ENCODE measurements around the gene VRK3. TPM values are rescaled to one million over a fixed set of nuclear protein-coding genes. Genes with fewer than 3 reads are reported as not detected.

Gene VRK3
- total and polyA plus RNA-seq, 4 donors: 16.2 to 23.6 (median 20.3) TPM

- TF ChIP-seq, protein P1, sequence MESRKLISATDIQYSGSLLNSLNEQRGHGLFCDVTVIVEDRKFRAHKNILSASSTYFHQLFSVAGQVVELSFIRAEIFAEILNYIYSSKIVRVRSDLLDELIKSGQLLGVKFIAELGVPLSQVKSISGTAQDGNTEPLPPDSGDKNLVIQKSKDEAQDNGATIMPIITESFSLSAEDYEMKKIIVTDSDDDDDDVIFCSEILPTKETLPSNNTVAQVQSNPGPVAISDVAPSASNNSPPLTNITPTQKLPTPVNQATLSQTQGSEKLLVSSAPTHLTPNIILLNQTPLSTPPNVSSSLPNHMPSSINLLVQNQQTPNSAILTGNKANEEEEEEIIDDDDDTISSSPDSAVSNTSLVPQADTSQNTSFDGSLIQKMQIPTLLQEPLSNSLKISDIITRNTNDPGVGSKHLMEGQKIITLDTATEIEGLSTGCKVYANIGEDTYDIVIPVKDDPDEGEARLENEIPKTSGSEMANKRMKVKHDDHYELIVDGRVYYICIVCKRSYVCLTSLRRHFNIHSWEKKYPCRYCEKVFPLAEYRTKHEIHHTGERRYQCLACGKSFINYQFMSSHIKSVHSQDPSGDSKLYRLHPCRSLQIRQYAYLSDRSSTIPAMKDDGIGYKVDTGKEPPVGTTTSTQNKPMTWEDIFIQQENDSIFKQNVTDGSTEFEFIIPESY (IDR thresholded peaks at IDR 0.05): no peak
- peak; percentile 99 for TF ChIP-seq TAF1 (conservative IDR thresholded peaks at IDR 0.05)
- TF ChIP-seq, protein P2, sequence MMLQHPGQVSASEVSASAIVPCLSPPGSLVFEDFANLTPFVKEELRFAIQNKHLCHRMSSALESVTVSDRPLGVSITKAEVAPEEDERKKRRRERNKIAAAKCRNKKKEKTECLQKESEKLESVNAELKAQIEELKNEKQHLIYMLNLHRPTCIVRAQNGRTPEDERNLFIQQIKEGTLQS (IDR thresholded peaks at IDR 0.05): peak; percentile 43
- peak; percentile 80 for TF ChIP-seq SP1 (IDR thresholded peaks at IDR 0.05)
- TF ChIP-seq EGR1 (IDR thresholded peaks at IDR 0.05; ENCODE audit: low read depth in 2 of 2): peak in 1 of 2 donors; percentile 52
- TF ChIP-seq HNF4A (conservative IDR thresholded peaks at IDR 0.05): peak in 1 of 2 donors; percentile 10
- peak; percentile 2 for TF ChIP-seq FOXA2 (IDR thresholded peaks at IDR 0.05)
- TF ChIP-seq HNF4G (IDR thresholded peaks at IDR 0.05): no peak
- TF ChIP-seq NR2F2 (IDR thresholded peaks at IDR 0.05): no peak
- TF ChIP-seq RXRA (IDR thresholded peaks at IDR 0.05): peak in 1 of 2 donors; percentile 57
These were observed 96.0 kb downstream of the VRK3 start, which contains the start of the genes ATF5 and NUP62 (continued) for GRCh38 chr19:49929121-49929610.

GRCh38 chr19:49927526-49928264 lies 97.5 kb downstream of the VRK3 start:
- no peak for TF ChIP-seq CTCF (IDR thresholded peaks at IDR 0.05; ENCODE audit: low read depth, low read length, missing input control)
- no peak for TF ChIP-seq FOXA1 (IDR thresholded peaks at IDR 0.05)
- TF ChIP-seq, protein P1 (IDR thresholded peaks at IDR 0.05): no peak
- TF ChIP-seq TAF1 (conservative IDR thresholded peaks at IDR 0.05): no peak
- TF ChIP-seq JUND (IDR thresholded peaks at IDR 0.05): no peak
- no peak for TF ChIP-seq FOXA2 (IDR thresholded peaks at IDR 0.05)
- no peak for TF ChIP-seq HNF4G (IDR thresholded peaks at IDR 0.05)
- TF ChIP-seq MAX (IDR thresholded peaks at IDR 0.05): no peak
- no peak for TF ChIP-seq GABPA (IDR thresholded peaks at IDR 0.05 in 1 of 2, conservative IDR thresholded peaks at IDR 0.05 in 1 of 2)
- no peak for TF ChIP-seq RXRA (IDR thresholded peaks at IDR 0.05)
- TF ChIP-seq YY1 (IDR thresholded peaks at IDR 0.05): no peak
- TF ChIP-seq RAD21 (IDR thresholded peaks at IDR 0.05): no peak
- no peak for TF ChIP-seq HNF4A (conservative IDR thresholded peaks at IDR 0.05)
- TF ChIP-seq, protein P2 (IDR thresholded peaks at IDR 0.05): no peak
- no peak for TF ChIP-seq EGR1 (IDR thresholded peaks at IDR 0.05; ENCODE audit: low read depth in 2 of 2)
- no peak for TF ChIP-seq SP1 (IDR thresholded peaks at IDR 0.05)
- Histone ChIP-seq H3K36me3 (ENCODE audit: control insufficient read depth in 4 of 4, insufficient read depth in 3 of 4, low read depth in 1 of 4, low read length in 3 of 4) (peaks cover under 1 to 14% (median 6%) of the 10 kb centered on the region in 4 donors), H3K4me3 (ENCODE audit: low read depth in 1 of 3, low read length in 3 of 3) (no peak overlapping the region)

More at GRCh38 chr19:49927526-49928264, 97.5 kb downstream of the VRK3 start:
- H3K9ac ChIP-seq (ENCODE audit: low read depth in 1 of 2, low read length in 2 of 2): no peak overlapping the region
- DNase-seq (ENCODE audit: low spot score): no peak
- H3K27me3 ChIP-seq (ENCODE audit: control insufficient read depth in 4 of 4, insufficient read depth in 4 of 4, low read length in 3 of 4): no peaks in the 10 kb centered on the region
- WGBS: 82% methylated on average over 14 of the region's 14 CpGs
- no peaks in the 10 kb centered on the region for H3K9me3 ChIP-seq (ENCODE audit: control insufficient read depth in 4 of 4, low read length in 3 of 4)
- peaks cover 7 to 48% (median 26%) of the 10 kb centered on the region in 4 donors for H3K4me1 ChIP-seq (ENCODE audit: control insufficient read depth in 4 of 4, insufficient read depth in 4 of 4, low read length in 3 of 4)
- H3K27ac ChIP-seq (ENCODE audit: low read depth in 1 of 2, low read length in 2 of 2): peak overlapping the region; percentile 93 to 96

Measured in liver (tissue), 9 donors.